G401.6 (cell line): ENCODE measurements around the gene ZNF385D.

Source experiments
- FAIRE-seq: peaks from 2 replicates; lab custom pipeline; 2012; peaks lifted over from hg19 to GRCh38; lab: Jason Lieb, UNC

The ZNF385D gene

GRCh38 chr3:21747966-21748555, 2.9 kb downstream of the ZNF385D start:
- FAIRE-seq, result no peak

GRCh38 chr3:21747376-21747775, 3.6 kb downstream of the ZNF385D start:
- no peak for FAIRE-seq

GRCh38 chr3:21745966-21746365, 5.0 kb downstream of the ZNF385D start:
- no peak for FAIRE-seq

GRCh38 chr3:21744793-21745192, 6.2 kb downstream of the ZNF385D start:
- FAIRE-seq, result no peak

- FAIRE-seq, result no peak
Measured at GRCh38 chr3:21738935-21739702, 11.9 kb downstream of the ZNF385D start.

- FAIRE-seq, result no peak
Measured at GRCh38 chr3:21738283-21738682, 12.7 kb downstream of the ZNF385D start.

- no peak for FAIRE-seq
Measured at GRCh38 chr3:21734746-21735145, 16.3 kb downstream of the ZNF385D start.

- FAIRE-seq, result no peak
Measured at GRCh38 chr3:21729888-21730459, 21.0 kb downstream of the ZNF385D start.

- FAIRE-seq, result no peak
Measured at GRCh38 chr3:21729331-21729730, 21.7 kb downstream of the ZNF385D start.

- FAIRE-seq, result no peak
Measured at GRCh38 chr3:21722768-21723167, 28.2 kb downstream of the ZNF385D start.

- FAIRE-seq, result no peak
Measured at GRCh38 chr3:21722301-21722700, 28.7 kb downstream of the ZNF385D start.

- no peak for FAIRE-seq
Measured at GRCh38 chr3:21718943-21719591, 31.9 kb downstream of the ZNF385D start.

- no peak for FAIRE-seq
Measured at GRCh38 chr3:21718161-21718765, 32.7 kb downstream of the ZNF385D start.

GRCh38 chr3:21715662-21716061, 35.3 kb downstream of the ZNF385D start:
- no peak for FAIRE-seq

- FAIRE-seq, result no peak
Measured at GRCh38 chr3:21705769-21706168, 45.2 kb downstream of the ZNF385D start.

- no peak for FAIRE-seq
Measured at GRCh38 chr3:21704796-21705195, 46.2 kb downstream of the ZNF385D start.

- no peak for FAIRE-seq
Measured at GRCh38 chr3:21703291-21703690, 47.7 kb downstream of the ZNF385D start.

GRCh38 chr3:21697707-21698106, 53.3 kb downstream of the ZNF385D start:
- no peak for FAIRE-seq

GRCh38 chr3:21694506-21694905, 56.5 kb downstream of the ZNF385D start:
- no peak for FAIRE-seq

GRCh38 chr3:21691036-21691435, 60.0 kb downstream of the ZNF385D start:
- FAIRE-seq, result no peak

- no peak for FAIRE-seq
Measured at GRCh38 chr3:21682206-21682605, 68.8 kb downstream of the ZNF385D start.

- no peak for FAIRE-seq
Measured at GRCh38 chr3:21673393-21673792, 77.6 kb downstream of the ZNF385D start.

- FAIRE-seq, result no peak
Measured at GRCh38 chr3:21672303-21672702, 78.7 kb downstream of the ZNF385D start.
